Stimulated activated CD4-positive, alpha-beta T cell treated with anti-CD3 and anti-CD28 coated beads, Interleukin-15, amount 100 ng/mL, for 1 hour (primary cell): ENCODE measurements around the gene HDGFL2.

ENCODE experiments used
- DNase-seq, 2 donors: peaks; one replicate each; pipeline ENCODE4 v3.0.0-alpha.2; 2020; ENCODE audit warnings: low read depth in 1 of 2, low spot score in 1 of 2

The HDGFL2 gene

GRCh38 chr19:4496304-4496703, 24.2 kb downstream of the HDGFL2 start:
- DNase-seq, result no peak

GRCh38 chr19:4497770-4498389, 25.8 kb downstream of the HDGFL2 start:
- DNase-seq, result no peak

GRCh38 chr19:4498694-4499093, 26.6 kb downstream of the HDGFL2 start:
- DNase-seq, result no peak

GRCh38 chr19:4499318-4499717, 27.2 kb downstream of the HDGFL2 start:
- DNase-seq, result no peak

- DNase-seq, result no peak
Observed at GRCh38 chr19:4499855-4500254, 27.8 kb downstream of the HDGFL2 start.

GRCh38 chr19:4500841-4501591, 28.9 kb downstream of the HDGFL2 start:
- no peak for DNase-seq

- DNase-seq, result no peak
Observed at GRCh38 chr19:4501691-4502090, 29.6 kb downstream of the HDGFL2 start.

- DNase-seq, result no peak
Observed at GRCh38 chr19:4502282-4503131, 30.4 kb downstream of the HDGFL2 start.

GRCh38 chr19:4503132-4503824, 31.2 kb downstream of the HDGFL2 start:
- no peak for DNase-seq

- DNase-seq, result no peak
Observed at GRCh38 chr19:4503825-4504170, 31.7 kb downstream of the HDGFL2 start.

GRCh38 chr19:4504297-4504701, 32.2 kb downstream of the HDGFL2 start:
- no peak for DNase-seq

GRCh38 chr19:4504891-4505569, 32.9 kb downstream of the HDGFL2 start:
- no peak for DNase-seq

- no peak for DNase-seq
Observed at GRCh38 chr19:4505570-4506448, 33.7 kb downstream of the HDGFL2 start.

GRCh38 chr19:4506449-4507149, 34.5 kb downstream of the HDGFL2 start:
- no peak for DNase-seq

GRCh38 chr19:4507150-4507452, 35.0 kb downstream of the HDGFL2 start:
- no peak for DNase-seq

- no peak for DNase-seq
Observed at GRCh38 chr19:4507804-4508203, 35.7 kb downstream of the HDGFL2 start.

GRCh38 chr19:4508698-4509097, 36.6 kb downstream of the HDGFL2 start:
- no peak for DNase-seq

- DNase-seq, result no peak
Observed at GRCh38 chr19:4510435-4511255, 38.5 kb downstream of the HDGFL2 start.
